Stimulated activated memory B cell treated with anti-CD40 and anti-IgM and Interleukin-4, amounts not matched to agents 10 μg/mL and 1 μg/mL and 100 μg/mL, for 72 hours (primary cell): ENCODE results near the gene TRAPPC2L.
A peak's percentile ranks its signal among the peaks of the same experiment; 100 is the strongest.
"Not testable (repeated sequence)": the region's sequence is repeated elsewhere in the genome, so short reads cannot be mapped to it uniquely, and the experiment has no call there.

Experiments used
- ATAC-seq: fragments of 150-1000 bp; cut with Tn5 transposase; 2 replicates; pipeline ENCODE4 v1.10.0; 2021
- H3K27ac Mint-ChIP-seq: one replicate; pipeline ENCODE4 v1.8.0; 2022; ENCODE audit warnings: mild to moderate bottlenecking, mixed read lengths
- H3K27me3 Mint-ChIP-seq: one replicate; pipeline ENCODE4 v1.8.0; 2022; ENCODE audit warnings: mixed read lengths
- H3K36me3 Mint-ChIP-seq: one replicate; pipeline ENCODE4 v1.8.0; 2022; ENCODE audit warnings: mixed read lengths
- H3K4me1 Mint-ChIP-seq: one replicate; pipeline ENCODE4 v1.8.0; 2022; ENCODE audit warnings: mixed read lengths
- H3K4me3 Mint-ChIP-seq: one replicate; pipeline ENCODE4 v1.8.0; 2022; ENCODE audit warnings: mild to moderate bottlenecking, moderate library complexity, mixed read lengths
- H3K9me3 Mint-ChIP-seq: one replicate; pipeline ENCODE4 v1.8.0; 2022; ENCODE audit warnings: mixed read lengths

The TRAPPC2L gene

GRCh38 chr16:88881675-88882357 is 24.9 kb downstream of the TRAPPC2L start:
- Mint-ChIP-seq H3K27me3 (no peaks in the 10 kb centered on the region), H3K9me3 (no peaks in the 10 kb centered on the region), H3K36me3 (peaks cover 57% of the 10 kb centered on the region), H3K4me3 (peak overlapping the region; percentile 5), H3K4me1 (peaks cover 8% of the 10 kb centered on the region), H3K27ac (peak overlapping the region; percentile 76)
- ATAC-seq = no peak

- H3K36me3 Mint-ChIP-seq = peaks cover 55% of the 10 kb centered on the region
- H3K4me3 Mint-ChIP-seq = peak overlapping the region; percentile 5
- no peaks in the 10 kb centered on the region for H3K9me3 Mint-ChIP-seq
- H3K4me1 Mint-ChIP-seq = peaks cover 8% of the 10 kb centered on the region
- no peaks in the 10 kb centered on the region for H3K27me3 Mint-ChIP-seq
- peak; percentile 40 for ATAC-seq
- H3K27ac Mint-ChIP-seq = peak overlapping the region; percentile 76
These were observed 25.6 kb downstream of the TRAPPC2L start for GRCh38 chr16:88882358-88883030.

GRCh38 chr16:88883117-88883895 is 26.4 kb downstream of the TRAPPC2L start:
- no peak for ATAC-seq
- Mint-ChIP-seq H3K4me3 (no peak overlapping the region), H3K9me3 (no peaks in the 10 kb centered on the region), H3K4me1 (peaks cover 8% of the 10 kb centered on the region), H3K27ac (no peak overlapping the region), H3K27me3 (no peaks in the 10 kb centered on the region), H3K36me3 (peaks cover 47% of the 10 kb centered on the region)

DNA sequence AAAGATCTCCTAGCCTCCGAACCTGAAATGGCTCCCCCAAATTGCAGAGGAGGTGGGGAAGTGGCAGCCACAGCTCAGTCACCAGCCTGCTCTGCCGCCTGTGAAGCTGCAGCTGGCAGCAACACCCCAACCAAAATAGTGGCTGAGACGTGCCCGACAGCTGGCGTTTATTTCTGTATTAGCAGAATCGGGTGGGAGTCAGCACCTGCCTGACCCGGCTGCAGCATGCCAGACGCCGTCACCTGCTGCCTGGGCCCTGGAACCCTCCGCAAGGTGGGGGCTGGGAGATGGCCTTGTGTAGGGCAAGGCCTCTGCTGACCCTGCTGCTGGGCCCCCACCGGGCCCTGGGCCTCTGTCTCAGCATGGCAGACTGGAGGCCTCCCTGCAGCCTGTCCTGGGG is 27.0 kb downstream of the TRAPPC2L start:
- H3K27ac Mint-ChIP-seq = no peak overlapping the region
- no peak for ATAC-seq
- peaks cover 50% of the 10 kb centered on the region for H3K36me3 Mint-ChIP-seq
- H3K4me3 Mint-ChIP-seq = no peak overlapping the region
- H3K9me3 Mint-ChIP-seq = no peaks in the 10 kb centered on the region
- H3K27me3 Mint-ChIP-seq = no peaks in the 10 kb centered on the region
- peaks cover 8% of the 10 kb centered on the region for H3K4me1 Mint-ChIP-seq

DNA sequence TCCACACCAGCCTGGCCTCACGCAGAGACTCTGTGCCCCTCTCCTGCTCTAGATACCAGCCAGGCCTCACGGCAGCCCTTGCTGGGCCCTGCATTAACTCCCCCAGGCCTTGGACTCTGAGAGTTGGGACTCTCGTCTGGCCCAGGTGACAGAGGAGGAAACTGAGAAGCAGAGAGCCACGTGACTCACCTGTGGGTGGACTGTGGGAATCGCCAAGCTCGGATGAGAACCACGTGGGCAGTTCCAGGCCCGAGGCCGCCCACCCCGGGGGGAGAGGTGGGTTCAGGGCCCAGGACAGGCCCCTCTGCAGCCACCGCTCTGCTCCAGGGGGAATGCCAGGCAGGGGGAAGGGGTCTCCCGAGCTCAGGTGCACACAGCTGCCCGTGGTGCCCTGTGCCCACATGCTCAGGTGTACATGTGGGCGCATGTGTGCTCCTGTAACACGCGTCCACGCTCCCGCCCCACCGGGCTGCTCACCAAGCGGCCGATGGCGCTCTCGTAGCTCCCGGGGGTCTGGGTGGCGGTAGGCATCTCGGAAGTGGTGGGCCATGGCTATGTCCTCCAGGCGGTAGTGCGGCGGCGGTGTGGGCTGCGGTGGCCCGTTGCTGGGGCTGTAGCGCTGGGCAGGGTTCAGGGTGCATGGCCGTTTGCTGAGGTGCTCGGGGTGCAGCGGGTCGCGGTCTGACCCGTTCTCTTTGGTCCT is 27.8 kb downstream of the TRAPPC2L start:
- H3K27ac Mint-ChIP-seq = no peak overlapping the region
- H3K27me3 Mint-ChIP-seq = no peaks in the 10 kb centered on the region
- H3K4me1 Mint-ChIP-seq = peaks cover 8% of the 10 kb centered on the region
- no peaks in the 10 kb centered on the region for H3K9me3 Mint-ChIP-seq
- H3K4me3 Mint-ChIP-seq = no peak overlapping the region
- no peak for ATAC-seq
- peaks cover 54% of the 10 kb centered on the region for H3K36me3 Mint-ChIP-seq

GRCh38 chr16:88885693-88886280 is 28.9 kb downstream of the TRAPPC2L start:
- Mint-ChIP-seq H3K27ac (no peak overlapping the region), H3K36me3 (peaks cover 56% of the 10 kb centered on the region), H3K4me3 (no peak overlapping the region), H3K27me3 (no peaks in the 10 kb centered on the region), H3K4me1 (peaks cover 11% of the 10 kb centered on the region), H3K9me3 (no peaks in the 10 kb centered on the region)
- no peak for ATAC-seq

DNA sequence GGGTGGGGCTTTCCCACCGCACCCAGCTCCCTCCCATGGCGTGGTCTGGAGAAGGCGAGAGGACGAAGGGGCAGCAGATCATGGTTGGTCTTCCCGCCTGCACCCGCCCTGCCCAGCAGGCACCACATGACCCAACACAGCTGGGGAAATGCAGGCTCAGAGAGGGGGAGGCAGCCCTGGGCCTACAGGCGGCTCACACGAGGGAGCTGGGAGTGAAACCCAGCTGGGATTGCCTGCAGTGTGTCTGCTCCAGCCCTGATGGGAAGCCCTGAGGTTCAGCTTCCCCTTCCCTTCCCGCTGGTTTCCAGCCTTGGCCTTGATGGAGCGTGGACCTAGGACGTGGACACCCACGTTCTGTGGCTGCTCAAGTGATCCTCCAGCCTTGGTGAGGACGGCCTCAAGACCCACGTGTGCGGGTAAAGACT is 29.5 kb downstream of the TRAPPC2L start:
- Mint-ChIP-seq H3K4me3 (no peak overlapping the region), H3K27me3 (no peaks in the 10 kb centered on the region), H3K4me1 (peaks cover 12% of the 10 kb centered on the region), H3K27ac (no peak overlapping the region), H3K36me3 (peaks cover 63% of the 10 kb centered on the region), H3K9me3 (no peaks in the 10 kb centered on the region)
- no peak for ATAC-seq

GRCh38 chr16:88886845-88887521 is 30.1 kb downstream of the TRAPPC2L start:
- Mint-ChIP-seq H3K9me3 (no peaks in the 10 kb centered on the region), H3K27me3 (no peaks in the 10 kb centered on the region), H3K4me1 (peaks cover 12% of the 10 kb centered on the region), H3K4me3 (no peak overlapping the region), H3K27ac (no peak overlapping the region), H3K36me3 (peaks cover 63% of the 10 kb centered on the region)
- ATAC-seq = no peak

- H3K9me3 Mint-ChIP-seq = no peaks in the 10 kb centered on the region
- peaks cover 4% of the 10 kb centered on the region for H3K4me1 Mint-ChIP-seq
- H3K36me3 Mint-ChIP-seq = peaks cover 59% of the 10 kb centered on the region
- no peaks in the 10 kb centered on the region for H3K27me3 Mint-ChIP-seq
- H3K4me3 Mint-ChIP-seq = no peak overlapping the region
- no peak overlapping the region for H3K27ac Mint-ChIP-seq
- ATAC-seq = peak; percentile 4
These were observed 31.1 kb downstream of the TRAPPC2L start for GRCh38 chr16:88888057-88888456.

DNA sequence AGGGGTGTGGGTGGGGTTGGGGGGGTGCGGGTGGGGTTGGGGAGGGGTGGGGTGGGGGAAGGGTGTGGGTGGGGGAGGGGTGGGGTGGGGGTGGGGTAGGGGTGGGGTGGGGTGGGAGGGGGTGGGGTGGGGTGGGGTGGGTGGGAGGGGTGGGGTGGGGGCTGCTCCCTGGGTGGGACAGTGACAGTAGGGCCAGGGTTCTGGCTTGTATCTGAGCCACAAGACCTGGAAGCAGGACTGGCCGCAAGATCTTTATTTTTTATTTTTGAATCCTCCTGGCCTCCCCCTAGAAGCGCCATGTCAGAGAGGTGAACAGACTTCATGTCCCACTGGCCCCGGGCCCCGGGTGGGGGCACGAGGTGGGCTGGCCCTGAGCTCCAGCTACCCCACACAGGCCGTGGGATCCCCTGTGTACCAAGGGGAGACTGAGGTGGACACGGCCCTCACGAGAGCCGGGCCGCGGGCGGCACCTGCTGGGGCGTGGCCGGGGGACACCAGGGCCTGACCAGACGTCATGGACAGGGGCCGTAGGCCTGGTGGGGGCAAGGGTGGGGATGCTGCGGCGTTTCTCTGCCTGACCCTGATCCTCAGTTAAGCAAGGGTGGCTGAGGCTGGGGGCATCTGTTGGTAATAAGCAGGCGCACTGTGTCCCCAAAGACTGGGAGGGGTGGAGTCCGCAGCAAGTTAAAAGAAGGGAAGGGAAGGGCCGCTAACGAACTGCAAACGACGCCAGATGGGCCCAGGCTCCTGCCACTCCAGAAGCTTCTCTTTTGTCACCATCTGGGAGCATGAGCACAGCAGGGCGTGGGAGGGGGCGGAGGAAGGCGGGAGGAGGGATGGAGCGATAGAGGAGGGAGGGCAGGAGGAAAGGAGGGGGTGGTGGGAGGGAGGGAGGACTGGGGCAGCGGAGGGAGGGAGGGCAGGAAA is 31.8 kb downstream of the TRAPPC2L start:
- peak; percentile 69 for ATAC-seq
- Mint-ChIP-seq H3K27me3 (no peaks in the 10 kb centered on the region), H3K27ac (no peak overlapping the region), H3K9me3 (no peaks in the 10 kb centered on the region), H3K36me3 (peaks cover 54% of the 10 kb centered on the region), H3K4me3 (no peak overlapping the region), H3K4me1 (peaks cover 4% of the 10 kb centered on the region)

- H3K36me3 Mint-ChIP-seq = peaks cover 48% of the 10 kb centered on the region
- not testable (repeated sequence) for H3K4me1 Mint-ChIP-seq, ATAC-seq, H3K4me3 Mint-ChIP-seq, H3K27me3 Mint-ChIP-seq, H3K27ac Mint-ChIP-seq, H3K9me3 Mint-ChIP-seq
These were observed 32.9 kb downstream of the TRAPPC2L start for GRCh38 chr16:88889702-88890352.

DNA sequence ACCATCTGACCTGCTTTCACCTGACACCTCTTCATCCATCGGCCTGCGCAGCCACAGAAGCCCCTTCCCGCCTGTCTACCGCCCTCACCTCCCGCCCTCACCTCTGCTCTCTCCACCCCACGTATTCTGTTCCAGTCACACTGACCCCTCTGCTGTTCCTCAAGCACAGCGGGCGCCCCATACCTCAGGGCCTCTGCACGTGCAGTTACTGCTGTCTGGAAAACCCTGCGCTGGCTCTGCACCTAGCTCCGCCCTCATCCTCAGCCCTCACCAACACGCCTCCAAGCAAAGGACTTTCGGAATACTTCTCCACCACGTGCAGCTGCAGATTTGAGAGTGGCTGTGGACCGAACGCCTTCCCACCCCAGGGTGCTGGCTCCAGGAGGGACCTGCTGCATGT is 34.2 kb downstream of the TRAPPC2L start:
- Mint-ChIP-seq H3K27me3 (no peaks in the 10 kb centered on the region), H3K36me3 (peaks cover 47% of the 10 kb centered on the region), H3K4me3 (no peak overlapping the region), H3K4me1 (peaks cover 17% of the 10 kb centered on the region), H3K27ac (no peak overlapping the region), H3K9me3 (no peaks in the 10 kb centered on the region)
- no peak for ATAC-seq

- Mint-ChIP-seq H3K9me3 (no peaks in the 10 kb centered on the region), H3K27me3 (no peaks in the 10 kb centered on the region), H3K4me1 (peaks cover 17% of the 10 kb centered on the region), H3K4me3 (no peak overlapping the region), H3K27ac (no peak overlapping the region), H3K36me3 (peaks cover 44% of the 10 kb centered on the region)
- ATAC-seq = no peak
These were observed 35.1 kb downstream of the TRAPPC2L start for GRCh38 chr16:88892065-88892464.
